ENCODE results near the gene DDX46.
"Not testable (repeated sequence)": the region's sequence is repeated elsewhere in the genome, so short reads cannot be mapped to it uniquely, and the experiment has no call there.

DDX46 gene, protein sequence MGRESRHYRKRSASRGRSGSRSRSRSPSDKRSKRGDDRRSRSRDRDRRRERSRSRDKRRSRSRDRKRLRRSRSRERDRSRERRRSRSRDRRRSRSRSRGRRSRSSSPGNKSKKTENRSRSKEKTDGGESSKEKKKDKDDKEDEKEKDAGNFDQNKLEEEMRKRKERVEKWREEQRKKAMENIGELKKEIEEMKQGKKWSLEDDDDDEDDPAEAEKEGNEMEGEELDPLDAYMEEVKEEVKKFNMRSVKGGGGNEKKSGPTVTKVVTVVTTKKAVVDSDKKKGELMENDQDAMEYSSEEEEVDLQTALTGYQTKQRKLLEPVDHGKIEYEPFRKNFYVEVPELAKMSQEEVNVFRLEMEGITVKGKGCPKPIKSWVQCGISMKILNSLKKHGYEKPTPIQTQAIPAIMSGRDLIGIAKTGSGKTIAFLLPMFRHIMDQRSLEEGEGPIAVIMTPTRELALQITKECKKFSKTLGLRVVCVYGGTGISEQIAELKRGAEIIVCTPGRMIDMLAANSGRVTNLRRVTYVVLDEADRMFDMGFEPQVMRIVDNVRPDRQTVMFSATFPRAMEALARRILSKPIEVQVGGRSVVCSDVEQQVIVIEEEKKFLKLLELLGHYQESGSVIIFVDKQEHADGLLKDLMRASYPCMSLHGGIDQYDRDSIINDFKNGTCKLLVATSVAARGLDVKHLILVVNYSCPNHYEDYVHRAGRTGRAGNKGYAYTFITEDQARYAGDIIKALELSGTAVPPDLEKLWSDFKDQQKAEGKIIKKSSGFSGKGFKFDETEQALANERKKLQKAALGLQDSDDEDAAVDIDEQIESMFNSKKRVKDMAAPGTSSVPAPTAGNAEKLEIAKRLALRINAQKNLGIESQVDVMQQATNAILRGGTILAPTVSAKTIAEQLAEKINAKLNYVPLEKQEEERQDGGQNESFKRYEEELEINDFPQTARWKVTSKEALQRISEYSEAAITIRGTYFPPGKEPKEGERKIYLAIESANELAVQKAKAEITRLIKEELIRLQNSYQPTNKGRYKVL

DNA sequence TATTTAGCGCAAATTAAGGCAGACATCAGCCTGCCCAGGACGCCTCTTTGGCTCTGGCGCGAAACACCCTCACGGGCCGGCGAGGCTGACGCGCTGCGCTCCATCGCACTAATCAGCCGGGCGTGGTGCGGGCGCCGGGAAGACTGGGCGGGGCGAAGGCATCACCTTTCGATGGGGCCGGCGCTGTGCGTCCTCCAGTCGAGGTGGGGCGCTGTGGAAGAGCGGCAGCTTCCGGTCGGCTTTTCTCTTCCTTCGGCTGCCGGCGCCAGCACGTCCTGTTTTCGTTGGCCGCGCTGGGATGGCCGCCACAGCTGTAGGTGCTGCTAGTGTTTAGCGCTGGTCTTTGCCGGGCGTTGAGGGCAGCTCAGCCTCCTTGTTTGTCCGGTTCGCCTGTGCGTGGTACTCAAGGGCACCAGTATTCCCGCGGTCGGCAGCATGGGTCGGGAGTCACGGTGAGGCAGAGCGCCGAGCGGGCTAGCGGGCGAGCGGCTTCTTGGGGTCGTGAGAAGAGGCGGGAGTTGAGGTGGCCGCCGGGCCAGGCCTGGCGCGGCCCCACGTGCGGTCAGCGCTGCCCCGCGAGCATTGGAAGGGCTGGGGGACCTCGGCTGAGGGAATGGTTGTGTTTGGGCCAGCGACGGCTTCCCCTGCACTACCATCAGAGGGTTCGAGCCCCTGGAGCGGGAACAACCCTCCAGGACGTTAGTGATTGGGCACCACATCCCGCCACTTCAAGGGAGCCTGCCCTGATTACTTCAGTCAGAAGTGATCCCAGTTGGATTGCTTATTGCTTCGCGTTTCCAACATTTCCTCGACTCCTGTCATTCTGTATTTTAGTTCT is at the start of gene DDX46:
TSS of gene DDX46 (plus strand) at position 276 of the 838 bp plus-strand sequence. CDS start at position 436, 160 bp downstream.
- Mint-ChIP-seq H3K27me3 (no peaks in the 10 kb centered on the region), H3K9me3 (no peaks in the 10 kb centered on the region), H3K4me3 (peak within 1 kb of the TSS; percentile 100), H3K27ac (peak within 1 kb of the TSS; percentile 99), H3K36me3 (peaks cover 2% of the 10 kb centered on the region), H3K4me1 (peaks cover 44% of the 10 kb centered on the region)

DNA sequence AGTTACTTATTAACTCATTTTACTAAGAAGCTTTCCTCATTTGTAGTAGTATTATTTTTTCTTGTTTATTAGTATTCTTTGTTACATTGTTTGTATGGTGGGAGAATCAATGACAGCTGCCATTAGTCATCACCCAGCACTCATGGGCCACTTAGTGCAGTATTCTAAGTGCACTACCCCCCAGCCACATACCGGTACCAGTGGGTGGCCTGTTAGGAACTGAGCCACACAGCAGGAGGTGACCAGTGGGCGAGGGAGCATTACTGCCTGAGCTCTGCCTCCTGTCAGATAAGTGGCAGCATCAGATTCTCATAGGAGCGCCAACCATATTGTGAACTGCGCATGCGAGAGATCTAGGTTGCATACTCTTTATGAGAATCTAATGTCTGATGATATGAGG is 44.5 kb upstream of the DDX46 start:
- Mint-ChIP-seq H3K4me1 (no peaks in the 10 kb centered on the region), H3K36me3 (peaks cover 21% of the 10 kb centered on the region), H3K4me3 (no peak overlapping the region), H3K9me3 (no peaks in the 10 kb centered on the region), H3K27ac (no peak overlapping the region), H3K27me3 (no peaks in the 10 kb centered on the region)

DNA sequence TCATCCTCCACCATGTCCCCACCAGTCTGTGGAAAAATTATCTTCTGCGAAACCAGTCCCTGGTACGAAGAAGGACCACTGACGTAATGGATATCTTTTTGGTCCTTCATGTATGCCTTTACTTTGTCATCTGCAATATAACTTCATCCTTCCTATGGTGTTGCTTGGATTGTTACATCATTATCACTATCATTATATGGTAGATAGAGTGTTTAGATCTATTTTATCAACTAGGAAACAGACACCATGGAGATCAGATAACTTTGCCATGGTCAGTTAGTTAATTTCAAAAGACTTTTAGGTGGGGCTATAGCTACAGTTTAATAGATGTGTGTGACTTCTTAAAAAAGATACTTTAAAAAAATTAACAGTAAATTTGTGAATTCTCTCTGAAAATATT is 44.0 kb upstream of the DDX46 start:
- H3K9me3 Mint-ChIP-seq: no peaks in the 10 kb centered on the region
- no peaks in the 10 kb centered on the region for H3K27me3 Mint-ChIP-seq
- no peaks in the 10 kb centered on the region for H3K4me1 Mint-ChIP-seq
- H3K4me3 Mint-ChIP-seq: no peak overlapping the region
- H3K36me3 Mint-ChIP-seq: peaks cover 21% of the 10 kb centered on the region
- H3K27ac Mint-ChIP-seq: peak overlapping the region; percentile 46

DNA sequence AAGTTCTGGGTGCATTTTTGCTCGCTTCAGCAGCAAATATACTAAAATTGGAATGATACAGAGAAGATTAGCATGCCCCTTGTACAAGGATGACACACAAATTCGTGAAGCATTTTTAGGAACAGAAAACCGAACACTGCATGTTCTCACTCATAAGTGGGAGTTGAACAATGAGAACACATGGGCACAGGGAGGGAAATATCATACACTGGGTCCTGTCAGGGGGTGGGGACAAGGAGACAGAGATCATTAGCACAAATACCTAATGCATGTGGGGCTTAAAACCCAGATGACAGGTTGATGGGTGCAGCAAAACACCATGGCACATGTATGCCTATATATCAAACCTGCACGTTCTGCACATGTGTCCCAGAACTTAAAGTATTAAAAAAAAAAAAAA is 43.1 kb upstream of the DDX46 start:
- not testable (repeated sequence) for H3K9me3 Mint-ChIP-seq, H3K27me3 Mint-ChIP-seq, H3K4me3 Mint-ChIP-seq, H3K4me1 Mint-ChIP-seq
- Mint-ChIP-seq H3K27ac (peak overlapping the region; percentile 15), H3K36me3 (peaks cover 18% of the 10 kb centered on the region)

DNA sequence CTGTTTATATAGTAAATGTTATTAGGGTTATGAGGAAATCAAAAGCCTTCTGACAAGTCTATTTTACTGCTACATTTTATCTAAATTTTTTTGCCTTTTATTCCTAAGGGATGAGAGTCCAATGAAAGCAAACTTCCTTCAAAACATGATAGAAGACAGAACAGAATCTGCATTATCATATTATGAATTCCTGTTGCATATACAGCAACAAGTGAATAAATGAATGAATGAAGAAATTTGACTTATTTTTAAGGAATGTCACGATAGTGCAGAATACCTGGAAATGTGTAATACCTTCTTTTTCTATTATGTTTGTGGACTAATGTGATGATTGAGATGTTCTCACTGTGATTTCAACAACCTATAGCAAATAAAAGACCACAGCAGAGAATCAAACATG is 33.7 kb upstream of the DDX46 start:
- H3K27me3 Mint-ChIP-seq: no peaks in the 10 kb centered on the region
- H3K4me3 Mint-ChIP-seq: no peak overlapping the region
- H3K4me1 Mint-ChIP-seq: no peaks in the 10 kb centered on the region
- H3K36me3 Mint-ChIP-seq: peaks cover 2% of the 10 kb centered on the region
- no peaks in the 10 kb centered on the region for H3K9me3 Mint-ChIP-seq
- no peak overlapping the region for H3K27ac Mint-ChIP-seq

DNA sequence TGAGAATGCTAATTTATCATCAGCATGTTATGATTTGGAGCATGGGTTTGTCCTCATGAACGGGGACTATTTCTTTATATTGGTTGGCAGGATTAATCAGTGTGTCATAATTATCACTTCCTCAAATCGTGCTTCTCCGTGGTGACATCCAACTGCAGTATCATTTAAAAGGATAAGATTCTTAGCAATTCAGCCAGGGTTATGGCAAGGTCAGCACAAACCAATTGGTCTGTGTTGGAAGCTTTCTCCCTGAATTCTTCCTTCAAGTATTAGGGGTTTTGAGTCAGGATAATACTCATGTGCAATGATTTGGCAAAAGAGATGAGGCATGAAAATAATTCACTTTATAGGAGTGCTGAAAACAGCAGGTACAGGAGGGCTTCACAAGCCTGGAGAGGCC is 25.8 kb upstream of the DDX46 start:
- Mint-ChIP-seq H3K4me1 (no peaks in the 10 kb centered on the region), H3K9me3 (no peaks in the 10 kb centered on the region), H3K4me3 (no peak overlapping the region), H3K36me3 (no peaks in the 10 kb centered on the region), H3K27me3 (no peaks in the 10 kb centered on the region), H3K27ac (no peak overlapping the region)

DNA sequence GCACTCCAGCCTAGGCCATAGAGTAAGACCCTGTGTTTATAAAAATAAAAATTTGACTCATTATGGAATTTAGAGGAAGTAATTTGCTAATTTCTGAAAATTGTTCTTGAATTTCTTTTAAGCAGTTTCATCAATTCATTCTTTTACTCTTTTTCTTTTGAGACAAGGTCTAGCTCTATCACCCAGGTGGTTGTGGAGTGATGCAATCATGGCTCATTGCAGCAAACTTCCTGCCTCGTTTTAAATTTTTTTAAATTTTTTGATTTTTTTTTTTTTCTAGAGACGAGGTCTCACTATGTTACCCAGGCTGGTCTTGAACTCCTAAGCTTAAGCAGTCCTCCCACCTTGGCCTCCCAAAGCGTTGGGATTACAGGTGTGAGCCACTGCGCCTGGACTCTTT is 23.3 kb upstream of the DDX46 start:
- Mint-ChIP-seq H3K27ac (no peak overlapping the region), H3K4me3 (no peak overlapping the region), H3K27me3 (no peaks in the 10 kb centered on the region), H3K9me3 (no peaks in the 10 kb centered on the region), H3K4me1 (peaks cover 8% of the 10 kb centered on the region), H3K36me3 (no peaks in the 10 kb centered on the region)

DNA sequence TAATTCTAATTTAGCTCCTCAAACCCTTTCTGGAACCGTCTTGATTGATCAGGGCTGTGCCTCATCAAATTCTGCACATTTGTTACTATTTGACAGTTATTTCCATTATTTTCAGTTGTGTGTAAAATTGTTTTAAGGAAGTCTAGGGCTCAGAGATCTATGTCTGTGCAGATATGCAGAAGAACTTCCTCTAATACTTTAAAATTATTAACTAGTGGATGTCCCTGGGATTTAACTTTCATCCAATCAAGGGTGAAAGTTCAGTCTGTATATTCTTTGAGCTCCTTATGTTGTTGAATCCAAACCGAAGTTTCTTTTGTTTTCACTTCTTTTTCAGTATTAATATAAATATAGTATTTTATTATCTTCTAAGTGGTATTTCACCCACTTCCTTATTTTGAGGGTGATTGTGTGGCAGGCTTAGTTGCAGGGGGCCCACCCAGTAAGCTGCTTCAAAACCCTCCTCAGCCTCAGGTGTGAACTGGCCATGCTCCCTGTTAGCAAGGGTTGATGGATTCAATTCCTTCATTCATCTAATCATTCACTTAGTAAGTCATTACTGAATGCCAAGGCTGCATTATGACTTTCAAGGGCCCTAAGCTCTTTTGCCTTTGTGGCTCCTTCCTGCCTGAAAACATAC is 22.3 kb upstream of the DDX46 start:
- Mint-ChIP-seq H3K36me3 (no peaks in the 10 kb centered on the region), H3K27me3 (no peaks in the 10 kb centered on the region), H3K27ac (no peak overlapping the region), H3K4me1 (peaks cover 16% of the 10 kb centered on the region), H3K9me3 (no peaks in the 10 kb centered on the region), H3K4me3 (no peak overlapping the region)

DNA sequence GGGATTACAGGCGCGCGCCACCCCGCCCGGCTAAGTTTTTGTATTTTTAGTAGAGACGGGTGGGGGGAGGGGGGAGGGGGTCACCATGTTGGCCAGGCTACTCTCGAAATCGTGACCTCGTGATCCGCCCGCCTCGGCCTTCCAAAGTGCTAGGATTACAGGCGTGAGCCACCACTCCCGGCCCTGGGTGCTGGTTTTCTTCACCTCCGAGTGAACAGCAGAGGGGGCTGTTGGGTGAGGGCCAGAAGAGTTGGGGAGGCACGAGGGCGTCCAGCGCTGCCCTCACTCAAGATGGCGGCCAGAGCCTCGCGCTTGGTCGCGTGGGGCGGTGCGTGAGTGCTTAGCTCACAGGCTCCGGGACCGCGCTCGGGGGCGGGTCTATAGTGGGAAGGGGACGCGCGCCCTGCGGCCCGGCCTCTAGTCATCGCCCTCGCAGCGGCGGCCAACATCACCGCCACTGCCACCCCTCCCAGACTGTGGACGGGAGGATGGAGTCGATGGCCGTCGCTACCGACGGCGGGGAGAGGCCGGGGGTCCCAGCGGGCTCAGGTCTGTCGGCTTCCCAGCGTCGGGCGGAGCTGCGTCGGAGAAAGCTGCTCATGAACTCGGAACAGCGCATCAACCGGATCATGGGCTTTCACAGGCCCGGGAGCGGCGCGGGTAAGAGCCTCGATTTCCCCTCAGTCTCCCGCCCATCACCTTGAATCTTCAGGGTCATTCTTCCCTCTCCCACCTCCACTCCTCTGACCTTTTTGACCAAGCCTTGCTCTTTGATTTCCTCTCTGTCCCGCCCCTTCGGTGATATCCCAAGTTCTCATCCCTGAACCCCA is 20.2 kb upstream of the DDX46 start, which contains the start of gene CAMLG:
TSS of gene CAMLG (plus strand) at position 416 of the 830 bp plus-strand sequence. CDS start at position 489, 73 bp downstream.
- Mint-ChIP-seq H3K9me3 (no peaks in the 10 kb centered on the region), H3K4me3 (peak within 1 kb of the TSS; percentile 95), H3K27me3 (no peaks in the 10 kb centered on the region), H3K27ac (peak within 1 kb of the TSS; percentile 88), H3K36me3 (no peaks in the 10 kb centered on the region), H3K4me1 (peaks cover 24% of the 10 kb centered on the region)

DNA sequence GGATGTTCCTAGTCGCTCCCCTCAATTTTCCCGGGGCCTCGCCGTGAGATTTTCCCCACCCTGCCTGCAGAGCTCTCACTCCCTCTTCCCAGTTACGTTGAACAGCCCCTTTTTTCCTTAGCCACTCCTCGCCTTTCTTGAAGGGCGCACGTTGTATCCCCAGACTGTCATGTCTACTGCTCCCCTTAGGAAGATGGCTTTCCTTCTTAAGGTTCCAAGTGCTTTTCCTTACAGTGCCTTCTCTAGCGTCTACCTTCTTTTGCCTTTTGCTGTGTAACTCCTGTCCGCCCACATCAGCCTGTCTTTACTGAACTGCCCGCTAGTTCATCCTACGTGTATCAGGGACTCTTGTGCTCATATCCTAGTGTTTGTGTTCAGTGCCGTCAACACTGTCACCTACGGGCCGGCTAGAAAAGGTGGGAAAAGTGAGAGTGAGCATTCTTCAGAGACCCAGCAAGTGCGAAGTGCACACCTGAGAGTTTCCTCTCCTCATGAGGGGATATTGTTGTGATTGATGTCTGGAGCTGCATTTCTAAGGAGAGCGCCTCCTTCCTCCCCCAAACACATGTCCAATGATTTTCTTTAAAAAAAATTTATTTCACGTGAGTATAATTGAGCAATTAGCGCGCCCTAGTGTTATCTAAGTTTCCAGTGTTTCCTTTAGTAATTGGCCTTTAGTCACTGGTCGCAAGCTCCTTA is 19.5 kb upstream of the DDX46 start:
- peak overlapping the region; percentile 88 for H3K27ac Mint-ChIP-seq
- H3K27me3 Mint-ChIP-seq: no peaks in the 10 kb centered on the region
- H3K36me3 Mint-ChIP-seq: no peaks in the 10 kb centered on the region
- peaks cover 24% of the 10 kb centered on the region for H3K4me1 Mint-ChIP-seq
- peak overlapping the region; percentile 95 for H3K4me3 Mint-ChIP-seq
- H3K9me3 Mint-ChIP-seq: no peaks in the 10 kb centered on the region

DNA sequence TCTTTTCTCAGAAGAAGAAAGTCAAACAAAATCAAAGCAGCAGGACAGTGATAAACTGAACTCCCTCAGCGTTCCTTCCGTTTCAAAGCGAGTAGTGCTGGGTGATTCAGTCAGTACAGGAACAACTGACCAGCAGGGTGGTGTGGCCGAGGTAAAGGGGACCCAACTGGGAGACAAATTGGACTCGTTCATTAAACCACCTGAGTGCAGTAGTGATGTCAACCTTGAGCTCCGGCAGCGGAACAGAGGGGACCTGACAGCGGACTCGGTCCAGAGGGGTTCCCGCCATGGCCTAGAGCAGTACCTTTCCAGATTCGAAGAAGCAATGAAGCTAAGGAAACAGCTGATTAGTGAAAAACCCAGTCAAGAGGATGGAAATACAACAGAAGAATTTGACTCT is 17.5 kb upstream of the DDX46 start:
- no peaks in the 10 kb centered on the region for H3K36me3 Mint-ChIP-seq
- H3K27ac Mint-ChIP-seq: no peak overlapping the region
- no peak overlapping the region for H3K4me3 Mint-ChIP-seq
- no peaks in the 10 kb centered on the region for H3K27me3 Mint-ChIP-seq
- no peaks in the 10 kb centered on the region for H3K9me3 Mint-ChIP-seq
- H3K4me1 Mint-ChIP-seq: peaks cover 24% of the 10 kb centered on the region

DNA sequence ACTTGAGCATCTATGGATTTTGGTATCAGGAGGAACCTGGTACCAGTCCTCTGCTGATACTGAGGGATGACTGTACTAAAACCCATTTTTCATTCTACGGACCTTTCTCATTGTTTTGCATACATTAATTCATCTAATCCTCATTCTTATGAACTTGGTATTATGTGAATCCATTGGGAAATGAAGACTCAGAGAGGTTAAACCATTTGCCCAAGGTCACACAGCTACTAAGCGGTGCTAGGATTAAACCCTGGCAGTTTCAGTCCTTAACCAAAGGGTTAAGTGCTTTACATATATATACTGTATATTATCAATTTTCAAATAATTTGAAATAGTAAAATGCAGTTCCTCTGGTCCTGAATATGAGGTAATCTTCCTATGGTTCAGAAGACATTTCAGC is 16.4 kb upstream of the DDX46 start:
- H3K9me3 Mint-ChIP-seq: no peaks in the 10 kb centered on the region
- H3K4me1 Mint-ChIP-seq: peaks cover 24% of the 10 kb centered on the region
- no peaks in the 10 kb centered on the region for H3K27me3 Mint-ChIP-seq
- H3K4me3 Mint-ChIP-seq: no peak overlapping the region
- no peak overlapping the region for H3K27ac Mint-ChIP-seq
- no peaks in the 10 kb centered on the region for H3K36me3 Mint-ChIP-seq

DNA sequence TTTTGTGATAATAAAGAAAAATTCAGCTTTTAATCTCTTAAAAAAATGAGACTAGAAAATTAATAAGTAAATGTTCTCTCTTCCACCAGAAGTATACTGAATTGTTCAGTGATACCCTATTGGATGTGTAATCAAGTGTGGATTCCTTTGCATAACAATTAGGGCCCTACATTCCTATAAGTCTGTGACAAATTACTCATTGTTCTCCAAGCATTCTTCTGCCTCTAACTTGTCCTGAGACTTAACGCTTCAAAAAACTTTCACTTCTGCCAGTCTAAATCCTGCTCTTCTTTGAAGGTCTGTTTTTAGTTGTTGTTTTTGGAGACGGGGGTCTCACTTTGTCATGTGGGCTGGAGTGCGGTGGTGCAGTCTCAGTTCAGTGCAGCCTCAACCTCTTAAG is 9.2 kb upstream of the DDX46 start:
- H3K4me3 Mint-ChIP-seq: no peak overlapping the region
- H3K4me1 Mint-ChIP-seq: no peaks in the 10 kb centered on the region
- peaks cover 3% of the 10 kb centered on the region for H3K36me3 Mint-ChIP-seq
- H3K27me3 Mint-ChIP-seq: no peaks in the 10 kb centered on the region
- peak overlapping the region; percentile 62 for H3K27ac Mint-ChIP-seq
- no peaks in the 10 kb centered on the region for H3K9me3 Mint-ChIP-seq

DNA sequence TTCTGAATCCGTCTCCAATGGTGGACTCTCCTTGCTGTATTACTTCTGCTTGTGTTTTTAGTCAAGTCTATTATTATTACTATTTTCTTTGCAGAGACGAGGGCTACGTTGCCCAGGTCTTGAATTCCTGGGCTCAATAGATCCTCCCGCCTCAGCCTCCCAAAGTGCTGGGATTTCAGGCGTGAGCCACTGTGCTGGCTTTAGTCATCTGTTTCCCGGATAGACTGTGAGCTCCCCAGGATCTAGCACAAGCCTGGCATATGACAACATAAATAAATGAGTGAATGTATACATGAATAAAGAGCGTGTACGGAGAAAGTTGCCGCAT is 439 bp upstream of the DDX46 start:
- peaks cover 2% of the 10 kb centered on the region for H3K36me3 Mint-ChIP-seq
- peaks cover 38% of the 10 kb centered on the region for H3K4me1 Mint-ChIP-seq
- H3K27ac Mint-ChIP-seq: peak overlapping the region; percentile 99
- H3K27me3 Mint-ChIP-seq: no peaks in the 10 kb centered on the region
- H3K9me3 Mint-ChIP-seq: no peaks in the 10 kb centered on the region
- H3K4me3 Mint-ChIP-seq: peak overlapping the region; percentile 100

Measured in activated naive CD4-positive, alpha-beta T cell treated with anti-CD3 and anti-CD28 coated beads, Interleukin-2, amount 50 U/mL, for 24 hours (primary cell).